Measurements from ENCODE around the gene ARL6IP5. TPM values are rescaled to one million over a fixed set of nuclear protein-coding genes. Genes with fewer than 3 reads are reported as not detected.

The ARL6IP5 gene
- total RNA-seq, 1 donor from 2014 or later = 86.2 TPM

- H3K36me3 Mint-ChIP-seq (ENCODE audit: low read depth, unreplicated experiment) = no peaks in the 10 kb centered on the region
Observed at GRCh38 chr3:69096299-69096698, 11.6 kb downstream of the ARL6IP5 start.

GRCh38 chr3:69097407-69098086, 12.8 kb downstream of the ARL6IP5 start:
- no peak for TF ChIP-seq CTCF (IDR thresholded peaks at IDR 0.05; ENCODE audit: unreplicated experiment)
- no peak overlapping the region for H3K4me3 Mint-ChIP-seq (ENCODE audit: unreplicated experiment)
- H3K27me3 Mint-ChIP-seq (ENCODE audit: unreplicated experiment) = peaks cover 3% of the 10 kb centered on the region
- no peaks in the 10 kb centered on the region for H3K9me3 Mint-ChIP-seq (ENCODE audit: unreplicated experiment)
- H3K27ac Mint-ChIP-seq (ENCODE audit: unreplicated experiment) = no peak overlapping the region
- no peak for DNase-seq (ENCODE audit: low spot score)
- peaks cover 26% of the 10 kb centered on the region for H3K4me1 Mint-ChIP-seq (ENCODE audit: unreplicated experiment)
- H3K36me3 Mint-ChIP-seq (ENCODE audit: low read depth, unreplicated experiment) = peaks cover 4% of the 10 kb centered on the region

More at GRCh38 chr3:69096299-69096698, 11.6 kb downstream of the ARL6IP5 start:
- no peak for TF ChIP-seq CTCF (IDR thresholded peaks at IDR 0.05; ENCODE audit: unreplicated experiment)
- Mint-ChIP-seq H3K4me1 (ENCODE audit: unreplicated experiment) (peaks cover 37% of the 10 kb centered on the region), H3K4me3 (ENCODE audit: unreplicated experiment) (no peak overlapping the region), H3K27ac (ENCODE audit: unreplicated experiment) (peak overlapping the region; percentile 57), H3K9me3 (ENCODE audit: unreplicated experiment) (no peaks in the 10 kb centered on the region), H3K27me3 (ENCODE audit: unreplicated experiment) (peaks cover 3% of the 10 kb centered on the region)
- DNase-seq (ENCODE audit: low spot score) = no peak

GRCh38 chr3:69099576-69099975, 14.8 kb downstream of the ARL6IP5 start:
- no peaks in the 10 kb centered on the region for H3K9me3 Mint-ChIP-seq (ENCODE audit: unreplicated experiment)
- DNase-seq (ENCODE audit: low spot score) = no peak
- peaks cover 3% of the 10 kb centered on the region for H3K27me3 Mint-ChIP-seq (ENCODE audit: unreplicated experiment)
- peaks cover 9% of the 10 kb centered on the region for H3K36me3 Mint-ChIP-seq (ENCODE audit: low read depth, unreplicated experiment)
- H3K4me1 Mint-ChIP-seq (ENCODE audit: unreplicated experiment) = peaks cover 20% of the 10 kb centered on the region
- H3K4me3 Mint-ChIP-seq (ENCODE audit: unreplicated experiment) = no peak overlapping the region
- no peak for TF ChIP-seq CTCF (IDR thresholded peaks at IDR 0.05; ENCODE audit: unreplicated experiment)
- H3K27ac Mint-ChIP-seq (ENCODE audit: unreplicated experiment) = no peak overlapping the region

GRCh38 chr3:69102384-69102783, 17.6 kb downstream of the ARL6IP5 start:
- DNase-seq (ENCODE audit: low spot score) = no peak
- Mint-ChIP-seq H3K27me3 (ENCODE audit: unreplicated experiment) (peaks cover 3% of the 10 kb centered on the region), H3K4me3 (ENCODE audit: unreplicated experiment) (no peak overlapping the region), H3K9me3 (ENCODE audit: unreplicated experiment) (no peaks in the 10 kb centered on the region), H3K36me3 (ENCODE audit: low read depth, unreplicated experiment) (peaks cover 9% of the 10 kb centered on the region), H3K27ac (ENCODE audit: unreplicated experiment) (no peak overlapping the region), H3K4me1 (ENCODE audit: unreplicated experiment) (peaks cover 13% of the 10 kb centered on the region)
- no peak for TF ChIP-seq CTCF (IDR thresholded peaks at IDR 0.05; ENCODE audit: unreplicated experiment)

GRCh38 chr3:69103123-69103522, 18.4 kb downstream of the ARL6IP5 start:
- Mint-ChIP-seq H3K27me3 (ENCODE audit: unreplicated experiment) (no peaks in the 10 kb centered on the region), H3K9me3 (ENCODE audit: unreplicated experiment) (no peaks in the 10 kb centered on the region), H3K36me3 (ENCODE audit: low read depth, unreplicated experiment) (peaks cover 9% of the 10 kb centered on the region), H3K27ac (ENCODE audit: unreplicated experiment) (no peak overlapping the region), H3K4me3 (ENCODE audit: unreplicated experiment) (no peak overlapping the region), H3K4me1 (ENCODE audit: unreplicated experiment) (peaks cover 14% of the 10 kb centered on the region)
- TF ChIP-seq CTCF (IDR thresholded peaks at IDR 0.05; ENCODE audit: unreplicated experiment) = no peak
- no peak for DNase-seq (ENCODE audit: low spot score)

Measured in endothelial cell (in vitro differentiated cells).